H9 (cell line): ENCODE measurements around the gene NODAL. TPM values are rescaled to one million over a fixed set of nuclear protein-coding genes. Genes with fewer than 3 reads are reported as not detected.

Experiments used
- DNase-seq: peaks from one replicate; pipeline ENCODE4 v3.0.0-alpha.2; 2017
- H2AFZ ChIP-seq: one replicate; pipeline ENCODE4 v1.6.1; 2013; ENCODE audit warnings: mild to moderate bottlenecking, low read length, control low read depth, moderate library complexity
- H2AK5ac ChIP-seq: 2 replicates; pipeline ENCODE4 v1.6.1; 2013; ENCODE audit warnings: low read length, control low read depth, mixed read lengths; ENCODE audit not compliant: insufficient read length
- H2BK120ac ChIP-seq: one replicate; pipeline ENCODE4 v1.6.1; 2013; ENCODE audit warnings: low read depth, mild to moderate bottlenecking, low read length, control low read depth, inconsistent platforms; ENCODE audit not compliant: poor library complexity, severe bottlenecking
- H2BK12ac ChIP-seq: 2 replicates; pipeline ENCODE4 v1.6.1; 2013; ENCODE audit warnings: low read length, control low read depth, mixed read lengths, low read depth; ENCODE audit not compliant: insufficient read length
- H2BK15ac ChIP-seq: 2 replicates; pipeline ENCODE4 v1.6.1; 2013; ENCODE audit warnings: low read depth, low read length, control low read depth
- H2BK20ac ChIP-seq: one replicate; pipeline ENCODE4 v1.6.1; 2013; ENCODE audit warnings: low read depth, mild to moderate bottlenecking, low read length, control low read depth, inconsistent platforms; ENCODE audit not compliant: poor library complexity, severe bottlenecking
- H2BK5ac ChIP-seq: 2 replicates; pipeline ENCODE4 v1.6.1; 2013; ENCODE audit warnings: low read length, control low read depth, mixed read lengths; ENCODE audit not compliant: insufficient read length
- H3K14ac ChIP-seq: 2 replicates; pipeline ENCODE4 v1.6.1; 2013; ENCODE audit warnings: low read length, control low read depth; ENCODE audit not compliant: insufficient read depth
- H3K18ac ChIP-seq: 2 replicates; pipeline ENCODE4 v1.6.1; 2013; ENCODE audit warnings: low read depth, mild to moderate bottlenecking, mixed read lengths, low read length, control low read depth; ENCODE audit not compliant: insufficient read length
- H3K23ac ChIP-seq: 2 replicates; pipeline ENCODE4 v1.6.1; 2013; ENCODE audit warnings: low read length, control low read depth, mixed read lengths, low read depth; ENCODE audit not compliant: insufficient read length
- H3K23me2 ChIP-seq: 2 replicates; pipeline ENCODE4 v1.6.1; 2013; ENCODE audit warnings: low read depth, mild to moderate bottlenecking, mixed read lengths, low read length, control low read depth; ENCODE audit not compliant: insufficient read length, poor library complexity, severe bottlenecking
- H3K27ac ChIP-seq: 2 replicates; pipeline ENCODE4 v1.5.1; 2013; ENCODE audit warnings: low read length, control low read depth, mixed read lengths, low read depth; ENCODE audit not compliant: insufficient read length
- H3K27me3 ChIP-seq: 2 replicates; pipeline ENCODE4 v1.6.1; 2013; ENCODE audit warnings: low read length, control low read depth, inconsistent platforms; ENCODE audit not compliant: insufficient read depth
- H3K4ac ChIP-seq: 2 replicates; pipeline ENCODE4 v1.6.1; 2013; ENCODE audit warnings: low read depth, mild to moderate bottlenecking, control low read depth, inconsistent platforms, low read length, moderate library complexity
- H3K4me1 ChIP-seq: 2 replicates; pipeline ENCODE4 v1.6.1; 2013; ENCODE audit warnings: low read length, control low read depth, inconsistent platforms; ENCODE audit not compliant: insufficient read depth
- H3K4me2 ChIP-seq: 2 replicates; pipeline ENCODE4 v1.6.1; 2013; ENCODE audit warnings: low read length, control low read depth, mixed read lengths; ENCODE audit not compliant: insufficient read length, insufficient read depth
- H3K56ac ChIP-seq: 2 replicates; pipeline ENCODE4 v1.6.1; 2013; ENCODE audit warnings: low read depth, mild to moderate bottlenecking, mixed read lengths, low read length, control low read depth; ENCODE audit not compliant: insufficient read length
- H3K79me1 ChIP-seq: 2 replicates; pipeline ENCODE4 v1.6.1; 2013; ENCODE audit warnings: low read depth, mild to moderate bottlenecking, moderate library complexity, low read length, control low read depth, inconsistent platforms; ENCODE audit not compliant: insufficient read depth, poor library complexity, severe bottlenecking
- H3K79me2 ChIP-seq: 2 replicates; pipeline ENCODE4 v1.6.1; 2013; ENCODE audit warnings: low read length, control low read depth, inconsistent platforms; ENCODE audit not compliant: insufficient read depth
- H3K9ac ChIP-seq: 2 replicates; pipeline ENCODE4 v1.6.1; 2013; ENCODE audit warnings: low read length, control low read depth, mixed read lengths; ENCODE audit not compliant: insufficient read length; ENCODE audit errors: extremely low read depth
- H3K9me3 ChIP-seq: one replicate; pipeline ENCODE4 v1.6.1; 2013; ENCODE audit warnings: low read depth, low read length, inconsistent platforms; ENCODE audit not compliant: control insufficient read depth
- H3T11ph ChIP-seq: one replicate; pipeline ENCODE4 v1.6.1; 2013; ENCODE audit warnings: mild to moderate bottlenecking, low read length, control low read depth, inconsistent platforms
- H4K20me1 ChIP-seq: one replicate; pipeline ENCODE4 v1.6.1; 2013; ENCODE audit not compliant: control insufficient read depth, insufficient read length, insufficient read depth
- H4K5ac ChIP-seq: 2 replicates; pipeline ENCODE4 v1.6.1; 2013; ENCODE audit warnings: low read depth, mild to moderate bottlenecking, mixed read lengths, low read length, control low read depth; ENCODE audit not compliant: insufficient read length
- H4K8ac ChIP-seq: replicated peaks from 2 replicates; pipeline ENCODE4 v1.6.1; 2013; ENCODE audit warnings: low read length, control low read depth, mixed read lengths, low read depth; ENCODE audit not compliant: insufficient read length
- H4K91ac ChIP-seq: 2 replicates; pipeline ENCODE4 v1.6.1; 2013; ENCODE audit warnings: low read depth, mild to moderate bottlenecking, moderate library complexity, mixed read lengths, low read length, control low read depth; ENCODE audit not compliant: insufficient read length
- H3K27ac Mint-ChIP-seq, 3 experiments: 2 replicates in 2 of 3; 3 replicates in 1 of 3; pipeline ENCODE4 v1.8.0; 2020 to 2021; ENCODE audit warnings: mixed read lengths in 3 of 3, mild to moderate bottlenecking in 1 of 3, moderate library complexity in 1 of 3
- H3K27me3 Mint-ChIP-seq: 2 replicates; pipeline ENCODE4 v1.8.0; 2021; ENCODE audit warnings: low read depth, mild to moderate bottlenecking, moderate library complexity, mixed read lengths
- H3K36me3 Mint-ChIP-seq, 3 experiments: 2 replicates in 2 of 3; 3 replicates in 1 of 3; pipeline ENCODE4 v1.8.0; 2020 to 2021; ENCODE audit warnings: low read depth in 3 of 3, mixed read lengths in 3 of 3; ENCODE audit not compliant: insufficient read depth in 1 of 3
- H3K4me1 Mint-ChIP-seq, 2 experiments: 2 replicates each; pipeline ENCODE4 v1.8.0; 2020; ENCODE audit warnings: mixed read lengths in 2 of 2
- H3K4me3 Mint-ChIP-seq, 2 experiments: 2 replicates in 1 of 2; 3 replicates in 1 of 2; pipeline ENCODE4 v1.8.0; 2020 to 2021; ENCODE audit warnings: mild to moderate bottlenecking in 2 of 2, mixed read lengths in 2 of 2, moderate library complexity in 1 of 2
- H3K9me3 Mint-ChIP-seq, 2 experiments: 2 replicates in 1 of 2; 3 replicates in 1 of 2; pipeline ENCODE4 v1.8.0; 2020; ENCODE audit warnings: mild to moderate bottlenecking in 2 of 2, mixed read lengths in 2 of 2, moderate library complexity in 1 of 2
- CTCF ChIP-seq: fragments of 200-600 bp; sonication (generic); conservative IDR thresholded peaks from 3 replicates; pipeline ENCODE4 v1.8.0; 2021; ENCODE audit warnings: antibody characterized with exemption, mild to moderate bottlenecking
- WGBS: extraction: QIAGEN DNeasy Blood & Tissue Kit; methylation state at CpG from one replicate; pipeline ENCODE4 v1.1.7; 2013; ENCODE audit warnings: missing lambda C conversion rate, low lambda C conversion rate, mixed read lengths; ENCODE audit not compliant: insufficient read length; ENCODE audit errors: extremely low coverage; 5-methylcytosine and 5-hydroxymethylcytosine counted together
- total RNA-seq: library from RNA; stranded (reverse); gene quantifications from 2 replicates; pipeline ENCODE4 v1.2.1, GENCODE V29; 2021

Gene NODAL
- total RNA-seq, 1 experiment from 2014 or later = 80.7 TPM

- H3K9ac ChIP-seq = no peak overlapping the region
These were observed 17.0 kb upstream of the NODAL start for GRCh38 chr10:70458329-70459060.

More at GRCh38 chr10:70458329-70459060, 17.0 kb upstream of the NODAL start:
- Histone ChIP-seq H3T11ph (no peak overlapping the region), H2BK15ac (no peak overlapping the region), H4K5ac (no peak overlapping the region), H3K79me2 (no peaks in the 10 kb centered on the region), H3K4me2 (peak overlapping the region; percentile 43), H3K23ac (no peak overlapping the region), H3K4ac (no peak overlapping the region), H3K18ac (no peak overlapping the region), H3K56ac (no peak overlapping the region), H3K79me1 (no peaks in the 10 kb centered on the region), H3K9me3 (no peaks in the 10 kb centered on the region), H2BK12ac (no peak overlapping the region), H4K20me1 (no peaks in the 10 kb centered on the region), H2BK20ac (no peak overlapping the region), H4K91ac (no peak overlapping the region), H2BK5ac (no peak overlapping the region), H2AFZ (no peak overlapping the region), H3K14ac (no peak overlapping the region; the same call in 1 of the 2 replicates), H3K27ac (no peak overlapping the region), H3K4me1 (peaks cover 13% of the 10 kb centered on the region; the same call in 1 of the 2 replicates), H3K23me2 (peaks cover 14% of the 10 kb centered on the region), H2BK120ac (no peak overlapping the region), H4K8ac (no peak overlapping the region), H2AK5ac (no peak overlapping the region), H3K27me3 (peaks cover 14% of the 10 kb centered on the region; the same call in 1 of the 2 replicates)
- Mint-ChIP-seq H3K4me1 (peaks cover 46 to 56% of the 10 kb centered on the region in 2 experiments), H3K4me3 (peak overlapping the region; percentile 74 to 81), H3K36me3 (peaks cover 0 to 8% (median 0%) of the 10 kb centered on the region in 3 experiments; a peak in 2 of 7 replicates), H3K27ac (no peak overlapping the region), H3K27me3 (peaks cover 73% of the 10 kb centered on the region), H3K9me3 (no peaks in the 10 kb centered on the region; a peak in 2 of 5 replicates)
- no peak for TF ChIP-seq CTCF
- peak; percentile 57 for DNase-seq
- no CpG with 5 or more reads among the region's 62 CpGs for WGBS
